ENCODE data around the gene INTS1.
"Not testable (repeated sequence)": the region's sequence is repeated elsewhere in the genome, so short reads cannot be mapped to it uniquely, and the experiment has no call there.

Gene INTS1

DNA sequence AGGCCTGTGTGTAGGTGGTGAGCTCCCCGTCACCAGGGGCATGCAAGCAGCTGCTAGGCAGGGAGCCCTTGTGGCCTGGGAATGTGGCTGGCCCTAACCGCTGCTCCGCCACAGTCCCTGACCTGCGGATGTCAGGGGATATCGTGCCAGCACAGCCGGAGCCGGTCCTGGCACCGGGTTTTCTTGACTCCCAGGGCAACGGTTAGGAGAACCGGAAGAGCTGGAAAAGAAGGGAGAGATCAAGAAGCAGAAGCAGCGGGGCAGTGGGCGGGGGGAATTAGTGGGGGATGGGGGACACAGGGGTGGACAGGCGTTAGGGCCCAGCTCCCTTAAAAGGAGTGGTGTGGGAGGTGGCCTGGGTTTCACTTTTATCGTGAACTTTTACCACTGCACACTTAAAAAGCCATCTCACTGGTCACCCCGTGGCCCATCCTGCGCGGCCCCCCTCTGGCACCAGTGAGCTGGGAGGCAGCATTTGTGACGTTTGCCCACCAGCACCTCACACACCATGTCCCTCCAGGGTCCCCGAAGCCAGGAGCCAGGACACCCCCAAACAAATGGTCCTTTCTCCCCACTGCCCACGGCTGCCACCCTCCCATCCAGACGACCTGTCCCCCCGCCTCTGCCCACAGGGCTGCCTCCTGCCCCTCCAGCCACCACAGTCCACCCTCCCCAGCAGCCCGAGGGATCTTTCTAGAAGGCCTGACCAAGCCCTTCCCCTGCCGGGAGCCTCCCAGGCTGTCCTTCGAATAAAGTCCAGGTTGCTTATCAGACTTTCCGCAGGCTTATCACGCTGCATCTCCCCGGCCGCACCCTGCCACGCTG lies 43.2 kb downstream of the INTS1 start:
- DNase-seq (ENCODE audit: low read depth in 2 of 2) = no peak

DNA sequence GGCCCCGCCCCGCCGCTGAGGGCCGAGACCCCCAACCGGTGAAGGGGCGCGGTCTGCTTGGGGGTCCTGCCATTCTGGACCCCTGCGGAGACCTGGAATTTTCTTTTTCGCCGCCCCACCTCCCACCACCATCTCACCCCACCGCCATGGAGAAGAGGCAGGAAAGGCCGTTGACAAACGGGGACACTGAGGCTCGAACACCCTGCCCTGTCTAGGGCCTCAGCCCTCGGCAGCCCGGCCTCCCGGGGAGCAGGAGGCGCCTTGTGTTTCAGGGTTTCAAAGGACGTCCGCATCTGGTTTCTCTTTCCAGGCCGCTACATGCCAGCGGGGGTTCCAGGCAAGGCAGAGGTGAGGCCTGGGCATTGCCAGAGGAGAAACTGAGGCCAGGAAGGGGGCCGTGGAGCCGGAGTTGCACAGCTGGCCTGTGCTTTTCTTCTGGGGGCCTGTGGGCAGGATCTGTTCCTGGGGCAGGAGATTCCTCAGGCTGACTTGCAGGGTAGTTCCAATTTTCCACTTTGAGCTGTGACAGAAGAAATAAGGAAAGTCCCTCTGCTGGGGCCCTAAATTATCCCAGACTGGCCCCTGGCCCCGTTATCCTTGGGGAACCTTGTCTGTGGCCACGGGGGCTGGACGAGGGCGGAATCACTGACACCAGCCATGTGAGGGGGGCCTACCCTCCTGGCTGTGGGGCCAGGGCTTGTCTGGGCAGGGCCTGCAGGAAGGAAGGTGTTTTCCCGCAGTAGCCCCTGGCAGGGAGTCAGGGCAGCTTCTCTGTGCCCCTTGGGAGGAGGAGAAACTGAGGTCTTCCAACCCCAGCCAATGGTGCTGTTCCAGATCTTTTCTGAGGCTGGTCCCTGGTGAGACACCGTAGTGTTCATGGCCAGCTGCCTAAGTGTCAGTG lies 44.0 kb downstream of the INTS1 start:
- no peak for DNase-seq (ENCODE audit: low read depth in 2 of 2)

GRCh38 chr7:1459512-1459892 lies 44.7 kb downstream of the INTS1 start:
- peak; percentile 97 for DNase-seq (ENCODE audit: low read depth in 2 of 2)

- peak in 1 of 2 donors; percentile 19 for DNase-seq (ENCODE audit: low read depth in 2 of 2)
Measured at GRCh38 chr7:1458683-1459511, 45.3 kb downstream of the INTS1 start, which contains the start of gene MICALL2. MICALL2 (minus strand) TSS chr7:1459470; CDS start chr7:1459326, 144 bp downstream.

DNA sequence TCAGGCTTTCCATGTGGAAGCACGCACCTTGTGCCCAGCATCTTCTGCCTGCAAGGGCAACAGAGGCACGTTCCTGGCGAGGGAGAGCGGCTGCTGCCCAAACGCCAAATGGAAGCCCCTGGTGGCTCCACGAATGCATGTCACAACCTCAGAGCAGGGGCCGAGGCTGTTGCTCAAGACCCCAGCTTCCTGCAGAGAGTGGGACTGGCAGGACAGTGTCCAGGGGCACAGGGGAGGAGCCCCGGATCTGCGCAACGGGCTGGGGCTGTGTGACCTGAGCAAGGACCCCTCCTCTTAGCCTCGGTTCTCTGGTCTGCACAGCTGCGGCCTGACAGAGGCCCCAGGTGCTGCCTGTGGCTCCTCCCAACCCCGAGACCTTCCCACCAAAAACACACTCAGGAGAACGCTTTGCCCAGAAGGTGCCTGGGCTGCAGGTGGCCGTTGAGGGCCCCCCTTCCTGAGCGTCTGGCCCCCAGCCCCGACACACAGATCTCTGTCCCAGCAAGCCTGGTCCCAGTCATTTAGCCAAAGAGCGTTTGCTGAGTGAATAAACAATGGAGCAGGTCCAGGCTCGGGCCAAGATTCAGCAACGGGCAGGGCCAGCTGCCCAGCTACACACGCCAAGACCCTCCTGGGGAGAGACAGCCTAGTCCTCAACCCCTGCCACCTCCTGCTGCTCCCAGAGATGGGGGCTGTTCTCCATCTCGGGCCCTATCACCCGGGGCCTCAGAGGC lies 46.1 kb downstream of the INTS1 start:
- DNase-seq (ENCODE audit: low read depth in 2 of 2) = no peak

DNA sequence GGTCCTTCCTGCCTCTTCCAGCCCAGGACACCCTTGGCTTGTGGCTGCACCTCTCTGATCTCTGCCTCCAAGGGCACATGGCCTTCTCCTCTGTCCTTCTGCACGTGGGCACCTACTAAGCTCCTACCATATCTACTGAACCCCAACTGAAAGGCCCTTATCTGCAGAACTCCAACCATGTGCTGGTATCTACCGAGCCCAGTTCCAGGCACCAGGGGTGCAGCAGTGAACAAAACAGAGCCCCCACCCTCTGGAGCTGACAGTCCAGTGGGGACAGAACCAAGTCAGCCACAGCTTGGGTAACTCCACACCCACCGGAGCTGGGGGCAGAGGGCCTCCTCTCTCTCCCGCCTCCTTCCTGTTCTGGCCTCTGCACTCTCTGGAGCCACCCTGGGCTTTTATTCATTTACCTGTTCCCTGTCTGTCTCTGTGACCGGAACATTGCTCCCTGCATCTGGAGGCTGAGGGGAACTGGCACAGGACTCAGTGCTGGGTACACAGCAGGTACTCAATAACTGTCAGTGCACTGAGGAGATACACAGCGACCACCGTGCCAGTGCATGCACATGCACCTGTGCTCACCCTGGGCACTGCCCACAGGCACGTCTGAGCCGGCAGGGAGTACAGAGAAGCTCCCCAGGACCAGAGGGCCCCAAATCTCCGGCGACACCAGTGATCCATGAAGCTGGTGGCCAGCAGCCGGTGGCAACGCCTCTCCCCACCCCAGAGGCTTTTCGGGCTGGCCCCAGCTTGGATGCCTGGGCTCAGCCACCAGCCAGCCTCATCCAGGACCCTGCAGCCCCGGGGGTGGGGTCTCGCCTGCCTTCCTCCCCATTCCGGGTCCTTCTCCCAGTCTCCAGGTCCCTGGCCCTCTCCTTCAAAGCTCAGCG lies 46.9 kb downstream of the INTS1 start:
- DNase-seq (ENCODE audit: low read depth in 2 of 2) = no peak

DNA sequence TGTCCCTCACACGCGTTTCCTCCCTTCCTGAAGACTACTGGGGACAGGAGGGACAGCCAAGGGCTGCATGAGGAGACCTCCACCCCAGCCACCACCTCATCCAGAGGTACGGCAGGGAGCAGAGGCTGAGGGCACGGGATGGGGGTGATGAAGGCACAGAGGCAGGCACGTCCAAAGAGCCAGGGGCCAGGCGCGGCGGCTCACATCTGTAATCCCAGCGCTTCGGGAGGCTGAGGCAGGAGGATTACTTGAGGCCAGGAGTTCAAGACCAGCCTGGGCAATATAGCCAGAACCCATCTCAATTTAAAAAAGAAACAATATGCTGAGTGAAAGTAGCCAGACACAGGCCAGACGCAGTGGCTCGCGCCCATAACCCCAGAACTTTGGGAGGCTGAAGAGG lies 48.2 kb downstream of the INTS1 start:
- DNase-seq (ENCODE audit: low read depth in 2 of 2) = no peak

GRCh38 chr7:1455241-1455939 lies 48.8 kb downstream of the INTS1 start:
- DNase-seq (ENCODE audit: low read depth in 2 of 2) = no peak

GRCh38 chr7:1454542-1454941 lies 49.6 kb downstream of the INTS1 start:
- no peak for DNase-seq (ENCODE audit: low read depth in 2 of 2)

DNA sequence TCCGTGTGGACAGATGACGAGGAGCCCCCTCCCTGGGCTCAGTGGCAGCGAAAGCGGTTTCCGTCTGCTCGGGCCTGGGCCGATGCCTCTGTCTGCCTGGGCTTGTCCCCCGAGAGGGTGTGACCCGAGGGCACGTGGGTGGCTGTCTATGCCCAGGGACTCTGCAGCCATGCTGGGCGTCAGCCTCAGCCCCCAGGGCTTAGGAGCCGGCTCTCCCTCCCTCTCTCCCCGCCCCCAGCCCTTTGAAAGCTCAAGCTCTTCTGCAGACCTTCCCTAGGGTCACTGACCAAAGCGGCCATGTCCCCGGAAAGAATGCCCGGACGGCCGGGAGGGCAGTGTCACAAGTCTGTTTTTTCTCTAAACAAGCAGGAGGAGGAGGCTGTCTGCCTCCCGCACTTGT lies 52.0 kb downstream of the INTS1 start:
- DNase-seq (ENCODE audit: low read depth in 2 of 2) = no peak

GRCh38 chr7:1450987-1451386 lies 53.2 kb downstream of the INTS1 start:
- no peak for DNase-seq (ENCODE audit: low read depth in 2 of 2)

DNA sequence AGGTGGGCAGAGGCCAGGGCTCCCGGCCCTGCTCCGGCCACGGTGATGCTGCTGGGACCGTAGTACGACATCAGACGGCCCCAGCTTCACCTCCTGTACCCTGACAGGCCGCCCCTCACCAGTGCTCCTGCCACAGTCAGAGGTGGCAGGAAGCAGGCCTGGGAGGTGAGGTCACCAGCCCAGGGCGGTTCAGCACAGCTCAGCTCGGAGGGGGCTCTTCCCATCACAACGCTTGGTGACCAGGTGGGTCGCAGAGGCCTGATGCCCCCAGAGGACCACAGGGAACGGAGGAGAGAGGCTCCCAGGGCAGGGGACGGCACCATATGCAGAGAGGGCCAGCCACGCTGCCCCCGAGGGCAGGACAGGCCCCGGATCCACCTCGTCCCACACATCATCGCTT lies 53.8 kb downstream of the INTS1 start:
- DNase-seq (ENCODE audit: low read depth in 2 of 2) = no peak

DNA sequence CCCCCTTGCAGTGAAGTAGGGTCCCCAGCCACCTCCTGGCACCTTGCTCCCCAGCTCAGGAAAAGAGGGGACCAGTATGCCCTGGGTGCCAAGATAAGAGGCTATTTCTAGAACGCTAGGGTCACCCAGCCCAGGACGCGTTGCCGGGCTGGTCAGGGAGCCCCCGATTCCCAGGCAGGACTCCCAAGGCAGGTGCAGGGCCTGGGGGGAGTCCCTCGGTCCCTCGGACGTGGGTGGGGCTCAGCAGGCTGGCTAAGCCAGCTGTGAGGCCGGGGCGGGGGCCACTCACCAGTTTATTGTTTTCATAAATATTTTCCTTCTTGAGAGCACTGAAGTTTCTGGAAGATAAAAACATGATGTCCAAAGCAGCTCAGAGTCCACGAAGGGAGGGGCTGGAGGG lies 54.2 kb downstream of the INTS1 start:
- no peak for DNase-seq (ENCODE audit: low read depth in 2 of 2)

- DNase-seq (ENCODE audit: low read depth in 2 of 2) = no peak
Measured at GRCh38 chr7:1449501-1449900, 54.7 kb downstream of the INTS1 start.

DNA sequence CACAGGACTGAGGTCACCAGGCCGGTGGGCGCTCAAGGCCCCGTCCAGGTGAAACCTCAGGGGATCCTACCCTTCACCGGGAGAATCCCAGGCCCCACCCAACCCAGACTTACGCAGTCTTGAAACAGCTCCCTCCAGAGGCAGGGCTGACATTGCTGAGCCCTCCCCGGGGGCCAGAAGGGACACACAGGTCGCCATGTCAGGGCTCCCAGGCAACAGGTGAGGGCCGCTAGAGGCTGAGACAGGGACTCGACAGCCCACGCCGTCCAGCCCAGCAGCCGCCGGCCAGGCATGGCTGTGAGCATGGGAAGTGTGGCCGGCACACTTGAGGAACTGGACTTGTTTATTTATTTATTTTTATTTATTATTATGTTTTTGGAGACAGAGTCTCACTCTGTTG lies 55.2 kb downstream of the INTS1 start:
- no peak for DNase-seq (ENCODE audit: low read depth in 2 of 2)

DNA sequence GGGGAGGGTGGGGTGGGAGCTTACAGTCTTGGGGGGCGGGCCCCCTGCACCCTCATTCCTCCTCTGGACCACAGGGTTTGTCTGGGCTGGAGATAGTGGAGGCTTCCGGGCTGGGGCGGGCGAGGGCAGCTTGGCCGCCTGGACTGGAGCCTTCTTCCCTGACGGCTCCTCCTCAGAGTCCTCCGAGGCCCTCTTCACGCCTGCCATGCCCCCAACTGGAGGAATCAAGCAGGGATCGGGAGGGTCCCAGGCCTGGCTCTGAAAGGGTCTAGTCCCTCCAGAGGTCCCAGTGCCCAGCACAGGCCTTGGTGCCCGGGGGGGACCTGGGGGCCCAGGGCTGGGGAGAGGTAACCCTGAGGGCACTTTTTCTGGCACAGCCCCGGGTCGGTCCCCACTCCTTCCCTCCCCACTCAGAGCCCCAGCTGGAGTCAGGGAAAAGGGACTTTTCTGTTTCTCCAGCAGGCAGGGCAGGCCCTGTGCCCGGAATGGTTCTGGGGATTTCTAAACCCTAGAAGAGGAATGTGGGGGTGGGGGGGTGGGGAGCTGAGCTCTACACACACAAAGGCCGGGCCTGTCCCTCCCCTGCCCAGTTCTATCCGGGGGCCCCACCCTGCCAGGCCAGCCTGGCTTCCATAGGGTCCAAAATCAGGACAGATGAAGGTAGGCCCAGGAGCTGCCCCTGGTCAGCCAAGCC lies 56.5 kb downstream of the INTS1 start:
- no peak for DNase-seq (ENCODE audit: low read depth in 2 of 2)

GRCh38 chr7:1447112-1447511 lies 57.1 kb downstream of the INTS1 start:
- no peak for DNase-seq (ENCODE audit: low read depth in 2 of 2)

DNA sequence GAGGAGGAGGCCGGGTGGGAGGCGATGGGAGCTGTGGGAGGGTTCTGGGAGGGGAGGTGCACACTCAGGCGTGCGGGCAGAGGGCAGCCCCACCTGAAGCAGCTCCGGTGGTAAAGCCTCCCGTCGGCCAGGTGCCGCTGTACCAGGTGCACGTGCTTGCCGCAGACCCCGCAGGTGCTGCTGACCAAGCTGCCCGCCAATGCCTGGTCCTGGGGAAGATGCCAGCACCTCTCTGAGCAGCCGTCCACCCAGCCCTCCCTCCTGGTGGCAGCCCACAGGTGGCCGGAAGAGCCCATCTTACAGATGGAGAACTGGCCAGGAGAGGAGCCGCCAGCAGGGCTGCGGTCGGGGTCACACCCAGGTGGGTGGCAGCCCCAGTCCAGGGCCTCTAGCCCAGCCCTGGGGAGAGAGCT lies 57.6 kb downstream of the INTS1 start:
- no peak for DNase-seq (ENCODE audit: low read depth in 2 of 2)

GRCh38 chr7:1446026-1446425 lies 58.2 kb downstream of the INTS1 start:
- DNase-seq (ENCODE audit: low read depth in 2 of 2) = not testable (repeated sequence)
